HepG2 (cell line): ENCODE results near the gene RIPOR3. TPM values are rescaled to one million over a fixed set of nuclear protein-coding genes. Genes with fewer than 3 reads are reported as not detected.

ENCODE experiments used
- BORCS8-MEF2B ChIP-seq: sonication (generic); formaldehyde crosslinking; IDR thresholded peaks from 2 replicates; pipeline ENCODE4 v1.8.0; 2022; ENCODE audit warnings: mild to moderate bottlenecking, missing genetic modification reagents
- CHCHD3 ChIP-seq: sonication (generic); formaldehyde crosslinking; IDR thresholded peaks from 2 replicates; pipeline ENCODE4 v1.8.0; 2022; ENCODE audit warnings: mild to moderate bottlenecking, missing genetic modification reagents, moderate library complexity
- DR1 ChIP-seq: sonication (generic); formaldehyde crosslinking; IDR thresholded peaks from 2 replicates; pipeline ENCODE4 v1.8.0; 2021; ENCODE audit warnings: mild to moderate bottlenecking, missing genetic modification reagents, inconsistent platforms
- GMEB2 ChIP-seq: IDR thresholded peaks from 2 replicates; pipeline ENCODE4 v1.6.1; 2016; ENCODE audit warnings: missing biosample characterization, missing genetic modification reagents, low read depth
- JDP2 ChIP-seq: sonication (generic); formaldehyde crosslinking; IDR thresholded peaks from 2 replicates; pipeline ENCODE4 v1.8.1; 2022; ENCODE audit warnings: missing genetic modification reagents, borderline replicate concordance
- MBNL3 ChIP-seq: fragments of 250-450 bp; sonication (Bioruptor Pico); conservative IDR thresholded peaks from 2 replicates; pipeline ENCODE4 v1.8.0; 2022; ENCODE audit warnings: mild to moderate bottlenecking, inconsistent platforms
- MZF1 ChIP-seq: sonication (generic); formaldehyde crosslinking; IDR thresholded peaks from 2 replicates; pipeline ENCODE4 v1.8.1; 2023; ENCODE audit warnings: mild to moderate bottlenecking, missing genetic modification reagents, borderline replicate concordance
- NONO ChIP-seq, 2 experiments: fragments of 450-650 bp in 1 of 2; sonication (generic) in 1 of 2; formaldehyde crosslinking in 1 of 2; IDR thresholded peaks in 1 of 2; conservative IDR thresholded peaks in 1 of 2; 2 replicates each; pipeline versions ENCODE4 v1.6.1 to v1.8.0; 2017 to 2022; ENCODE audit warnings: mild to moderate bottlenecking in 1 of 2, missing genetic modification reagents in 1 of 2, moderate library complexity in 1 of 2
- RXRA ChIP-seq: sonication (generic); formaldehyde crosslinking; IDR thresholded peaks from 2 replicates; pipeline ENCODE4 v1.5.1; 2020; ENCODE audit warnings: missing genetic modification reagents
- SIX4 ChIP-seq: sonication (generic); formaldehyde crosslinking; IDR thresholded peaks from 2 replicates; pipeline ENCODE4 v1.4.0; 2020; ENCODE audit warnings: missing genetic modification reagents
- SRSF1 ChIP-seq: fragments of 200-400 bp; formaldehyde crosslinking; optimal IDR thresholded peaks from 2 replicates; pipeline ENCODE3; 2017; ENCODE audit warnings: mild to moderate bottlenecking, low read depth, low read length, moderate library complexity
- ZEB1 ChIP-seq: IDR thresholded peaks from 2 replicates; pipeline ENCODE4 v1.6.1; 2012; ENCODE audit warnings: mild to moderate bottlenecking, low read depth, inconsistent platforms; ENCODE audit not compliant: insufficient replicate concordance
- ZFP36L1 ChIP-seq: sonication (generic); formaldehyde crosslinking; IDR thresholded peaks from 2 replicates; pipeline ENCODE4 v1.8.0; 2022; ENCODE audit warnings: mild to moderate bottlenecking, missing genetic modification reagents, moderate library complexity
- ZMYM4 ChIP-seq: sonication (generic); formaldehyde crosslinking; IDR thresholded peaks from 2 replicates; pipeline ENCODE4 v1.8.1; 2023; ENCODE audit warnings: mild to moderate bottlenecking, missing genetic modification reagents
- ZNF136 ChIP-seq: sonication (generic); formaldehyde crosslinking; IDR thresholded peaks from 2 replicates; pipeline ENCODE4 v1.8.1; 2022; ENCODE audit warnings: low read depth, mild to moderate bottlenecking, moderate library complexity, missing genetic modification reagents
- ZNF251 ChIP-seq: sonication (generic); formaldehyde crosslinking; IDR thresholded peaks from 2 replicates; pipeline ENCODE4 v1.9.0; 2021; ENCODE audit warnings: mild to moderate bottlenecking, missing genetic modification reagents
- ZNF431 ChIP-seq: sonication (generic); formaldehyde crosslinking; IDR thresholded peaks from 2 replicates; pipeline ENCODE4 v1.9.0; 2022; ENCODE audit warnings: missing genetic modification reagents, low read depth, mild to moderate bottlenecking, borderline replicate concordance
- ZNF576 ChIP-seq: sonication (generic); formaldehyde crosslinking; IDR thresholded peaks from 2 replicates; pipeline ENCODE4 v1.4.0; 2020; ENCODE audit warnings: mild to moderate bottlenecking, missing genetic modification reagents
- ZNF598 ChIP-seq: sonication (generic); formaldehyde crosslinking; IDR thresholded peaks from 2 replicates; pipeline ENCODE4 v1.5.1; 2020; ENCODE audit warnings: mild to moderate bottlenecking, missing genetic modification reagents, borderline replicate concordance
- ZNF614 ChIP-seq: IDR thresholded peaks from 2 replicates; pipeline ENCODE4 v1.6.1; 2018; ENCODE audit warnings: missing biosample characterization, missing genetic modification reagents, inconsistent platforms, borderline replicate concordance
- ZNF670 ChIP-seq: sonication (generic); formaldehyde crosslinking; IDR thresholded peaks from 2 replicates; pipeline ENCODE4 v1.8.0; 2022; ENCODE audit warnings: mild to moderate bottlenecking, missing genetic modification reagents, borderline replicate concordance
- ZNF772 ChIP-seq: sonication (generic); formaldehyde crosslinking; IDR thresholded peaks from 2 replicates; pipeline ENCODE4 v1.5.0; 2020; ENCODE audit warnings: mild to moderate bottlenecking, missing genetic modification reagents
- ZNF839 ChIP-seq: sonication (generic); formaldehyde crosslinking; IDR thresholded peaks from 2 replicates; pipeline ENCODE4 v1.4.0; 2020; ENCODE audit warnings: missing genetic modification reagents, mild to moderate bottlenecking, borderline replicate concordance
- ZNF883 ChIP-seq: sonication (generic); formaldehyde crosslinking; IDR thresholded peaks from 2 replicates; pipeline ENCODE4 v1.5.1; 2020; ENCODE audit warnings: mild to moderate bottlenecking, missing genetic modification reagents; ENCODE audit errors: not compliant biosample characterization
- ZSCAN30 ChIP-seq: sonication (generic); formaldehyde crosslinking; IDR thresholded peaks from 2 replicates; pipeline ENCODE4 v1.5.0; 2020; ENCODE audit warnings: mild to moderate bottlenecking, missing genetic modification reagents
- polyA plus RNA-seq, 8 experiments: library from polyadenylated mRNA; depleted of rRNA in 3 of 8; stranded (reverse) in 7 of 8; unstranded in 1 of 8; fragments of >200 nt; fragmentation: Illumina TruSeq in 4 of 8; extraction: Trizol in 4 of 8; gene quantifications; 2 replicates each; pipeline versions ENCODE4 v1.2.1 to v1.2.3, GENCODE V29; 2011 to 2016; ENCODE audit warnings: low read depth in 4 of 8, missing spikeins in 1 of 8, mixed read lengths in 1 of 8; ENCODE audit not compliant: insufficient read depth in 1 of 8
- total RNA-seq, 5 experiments: library from RNA; depleted of rRNA; stranded (reverse); fragments of >200 nt; fragmentation: Illumina TruSeq; extraction: Trizol; gene quantifications; 2 replicates each; pipeline ENCODE4 v1.2.3, GENCODE V29; 2016; ENCODE audit warnings: low read depth in 1 of 5
- TF ChIP-seq, protein P1 (sequence below): sonication (generic); formaldehyde crosslinking; IDR thresholded peaks from 2 replicates; pipeline ENCODE4 v1.5.1; 2020; ENCODE audit warnings: missing genetic modification reagents, mild to moderate bottlenecking, borderline replicate concordance

RIPOR3 gene
- total and polyA plus RNA-seq, 2 of the 13 experiments (the other 11 are each of a cell fraction or from before 2014, with no cell fraction given): 0.18 TPM; not detected in 1

DNA sequence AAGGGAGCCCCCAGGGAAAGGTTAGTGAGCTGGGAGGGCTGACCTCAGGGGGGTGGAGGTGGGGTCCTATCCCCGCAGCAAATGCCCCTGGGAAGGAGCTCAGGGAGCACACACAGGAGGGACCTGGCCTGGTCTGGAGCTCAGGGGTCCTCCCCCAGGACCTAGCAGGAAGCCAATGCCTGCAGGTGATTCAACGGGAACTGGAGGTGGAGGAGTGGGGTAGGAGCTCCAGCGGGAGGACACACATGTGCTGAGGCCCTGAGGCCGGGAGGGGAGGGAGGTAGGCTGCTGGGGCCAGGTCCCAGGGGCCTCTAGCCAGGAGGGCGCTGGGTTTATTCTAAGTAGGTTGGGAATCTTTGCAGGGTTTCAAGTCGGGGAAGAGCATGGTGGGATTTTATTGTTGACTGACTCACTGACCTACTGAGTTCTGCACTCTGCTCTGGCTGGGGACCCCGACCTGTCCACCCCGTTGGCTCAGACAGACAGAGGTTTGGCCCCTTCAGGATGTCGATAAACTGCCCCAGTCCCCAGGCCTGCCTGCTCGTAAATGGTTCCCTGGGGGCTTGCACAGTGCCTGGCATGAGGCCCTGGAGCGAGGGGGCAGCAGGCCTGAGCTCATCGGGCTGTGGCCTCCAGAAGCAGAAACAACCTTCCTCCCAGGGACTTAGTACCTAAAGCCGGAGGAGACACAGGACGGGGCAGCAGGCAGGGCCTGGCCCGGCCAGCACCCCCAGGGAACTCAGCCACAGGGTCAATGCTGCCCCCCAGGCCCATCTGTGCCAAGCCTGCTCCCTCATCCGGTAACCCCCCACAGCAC lies 62.3 kb downstream of the RIPOR3 start (continued):
- TF ChIP-seq MBNL3 (no peak), ZNF431 (no peak), SIX4 (CRISPR knock-in tag) (no peak), MZF1 (CRISPR knock-in tag) (no peak), ZNF576 (CRISPR knock-in tag) (0 out of 2 replicates have a peak, but pooled peaks have one; percentile 26), ZNF883 (CRISPR knock-in tag) (peak; percentile 91), CHCHD3 (CRISPR knock-in tag) (no peak), ZEB1 (no peak), SRSF1 (peak; percentile 2), ZNF670 (CRISPR knock-in tag) (no peak), RXRA (no peak), NONO (IDR thresholded peaks at IDR 0.05) (no peak), NONO (CRISPR knock-in tag; conservative IDR thresholded peaks at IDR 0.05) (no peak), ZMYM4 (no peak), JDP2 (CRISPR knock-in tag) (no peak), ZSCAN30 (CRISPR knock-in tag) (no peak), ZNF614 (no peak), DR1 (CRISPR knock-in tag) (no peak), ZNF839 (CRISPR knock-in tag) (no peak), ZNF136 (CRISPR knock-in tag) (no peak), ZNF772 (CRISPR knock-in tag) (no peak), GMEB2 (CRISPR knock-in tag) (no peak), BORCS8-MEF2B (CRISPR knock-in tag) (no peak), ZFP36L1 (CRISPR knock-in tag) (no peak), ZNF251 (CRISPR knock-in tag) (no peak), ZNF598 (CRISPR knock-in tag) (no peak)
- TF ChIP-seq, protein P1, sequence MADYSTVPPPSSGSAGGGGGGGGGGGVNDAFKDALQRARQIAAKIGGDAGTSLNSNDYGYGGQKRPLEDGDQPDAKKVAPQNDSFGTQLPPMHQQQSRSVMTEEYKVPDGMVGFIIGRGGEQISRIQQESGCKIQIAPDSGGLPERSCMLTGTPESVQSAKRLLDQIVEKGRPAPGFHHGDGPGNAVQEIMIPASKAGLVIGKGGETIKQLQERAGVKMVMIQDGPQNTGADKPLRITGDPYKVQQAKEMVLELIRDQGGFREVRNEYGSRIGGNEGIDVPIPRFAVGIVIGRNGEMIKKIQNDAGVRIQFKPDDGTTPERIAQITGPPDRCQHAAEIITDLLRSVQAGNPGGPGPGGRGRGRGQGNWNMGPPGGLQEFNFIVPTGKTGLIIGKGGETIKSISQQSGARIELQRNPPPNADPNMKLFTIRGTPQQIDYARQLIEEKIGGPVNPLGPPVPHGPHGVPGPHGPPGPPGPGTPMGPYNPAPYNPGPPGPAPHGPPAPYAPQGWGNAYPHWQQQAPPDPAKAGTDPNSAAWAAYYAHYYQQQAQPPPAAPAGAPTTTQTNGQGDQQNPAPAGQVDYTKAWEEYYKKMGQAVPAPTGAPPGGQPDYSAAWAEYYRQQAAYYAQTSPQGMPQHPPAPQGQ (CRISPR knock-in tag): no peak
